Activated naive CD4-positive, alpha-beta T cell (primary cell): ENCODE measurements around the gene NFIC.
"Not testable (repeated sequence)": the region's sequence is repeated elsewhere in the genome, so short reads cannot be mapped to it uniquely, and the experiment has no call there.

Experiments used
- DNase-seq, 4 experiments: peaks; one replicate each; lab custom pipeline; 2025; lab: John Stamatoyannopoulos, UW

NFIC gene

DNA sequence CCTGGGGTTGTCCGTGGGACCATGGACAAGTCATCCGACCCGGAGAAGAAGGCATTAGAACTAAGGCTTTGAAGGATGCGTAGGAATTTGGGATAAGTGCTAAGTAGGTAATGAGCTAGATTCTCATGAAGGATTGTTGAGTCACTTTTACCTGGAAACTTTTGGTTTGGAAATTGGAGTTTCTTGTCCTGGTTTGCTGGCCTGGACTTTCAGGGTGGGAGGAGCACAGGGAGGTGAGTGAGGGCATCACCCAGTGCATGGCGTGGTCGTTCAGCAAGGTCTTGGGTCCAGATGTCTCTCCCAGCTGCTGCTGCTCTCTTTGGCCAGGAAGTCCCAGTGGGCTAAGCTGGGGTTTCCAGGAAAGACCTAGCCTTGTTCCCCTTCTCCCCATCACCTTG lies 7.6 kb downstream of the NFIC start:
- DNase-seq, result no peak

GRCh38 chr19:3374369-3375112 lies 8.2 kb downstream of the NFIC start:
- DNase-seq, result no peak

DNA sequence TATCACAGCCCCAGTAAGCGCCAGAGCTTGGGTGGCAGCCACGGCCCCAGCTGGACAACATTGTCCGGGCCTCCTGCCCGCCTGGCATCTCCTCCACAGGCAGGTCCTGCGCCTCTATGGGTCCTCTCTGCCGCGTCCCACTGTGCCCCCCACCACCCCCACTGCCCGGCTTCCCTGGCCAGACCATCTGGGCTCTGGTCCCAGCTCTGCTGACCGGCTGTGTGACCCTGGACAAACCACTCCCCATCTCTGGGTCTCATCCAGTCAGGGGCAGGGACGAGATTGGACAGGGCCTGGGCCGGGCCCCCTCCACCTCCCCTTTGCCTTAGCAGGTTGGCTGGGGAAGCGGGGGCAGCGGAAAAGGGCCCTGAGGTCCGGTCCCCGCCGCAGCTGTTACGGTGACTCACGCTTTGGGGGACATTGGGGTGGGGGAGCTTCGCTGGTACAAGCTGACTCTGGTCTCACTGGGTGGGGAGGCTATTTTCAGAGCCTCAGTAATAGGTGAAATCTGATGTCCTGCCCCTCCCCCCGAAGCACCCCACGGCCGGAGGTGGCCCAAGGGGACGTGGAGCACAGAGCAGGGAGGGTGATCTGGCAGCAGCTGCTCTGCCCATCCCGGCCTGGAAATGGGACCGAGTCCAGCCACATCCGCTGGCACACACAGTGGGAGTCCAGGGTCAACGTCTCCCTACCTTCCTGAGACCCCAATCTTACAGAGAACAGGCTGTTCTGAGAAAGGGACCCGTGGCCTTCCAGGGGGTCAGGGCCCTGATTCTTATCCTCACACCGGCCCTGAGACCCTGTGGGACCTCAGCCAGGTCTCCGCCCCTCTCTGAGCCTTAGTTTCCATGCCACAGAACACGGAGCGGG lies 9.1 kb downstream of the NFIC start:
- no peak for DNase-seq

- DNase-seq, result not testable (repeated sequence)
Measured at GRCh38 chr19:3376091-3376455, 9.7 kb downstream of the NFIC start.

DNA sequence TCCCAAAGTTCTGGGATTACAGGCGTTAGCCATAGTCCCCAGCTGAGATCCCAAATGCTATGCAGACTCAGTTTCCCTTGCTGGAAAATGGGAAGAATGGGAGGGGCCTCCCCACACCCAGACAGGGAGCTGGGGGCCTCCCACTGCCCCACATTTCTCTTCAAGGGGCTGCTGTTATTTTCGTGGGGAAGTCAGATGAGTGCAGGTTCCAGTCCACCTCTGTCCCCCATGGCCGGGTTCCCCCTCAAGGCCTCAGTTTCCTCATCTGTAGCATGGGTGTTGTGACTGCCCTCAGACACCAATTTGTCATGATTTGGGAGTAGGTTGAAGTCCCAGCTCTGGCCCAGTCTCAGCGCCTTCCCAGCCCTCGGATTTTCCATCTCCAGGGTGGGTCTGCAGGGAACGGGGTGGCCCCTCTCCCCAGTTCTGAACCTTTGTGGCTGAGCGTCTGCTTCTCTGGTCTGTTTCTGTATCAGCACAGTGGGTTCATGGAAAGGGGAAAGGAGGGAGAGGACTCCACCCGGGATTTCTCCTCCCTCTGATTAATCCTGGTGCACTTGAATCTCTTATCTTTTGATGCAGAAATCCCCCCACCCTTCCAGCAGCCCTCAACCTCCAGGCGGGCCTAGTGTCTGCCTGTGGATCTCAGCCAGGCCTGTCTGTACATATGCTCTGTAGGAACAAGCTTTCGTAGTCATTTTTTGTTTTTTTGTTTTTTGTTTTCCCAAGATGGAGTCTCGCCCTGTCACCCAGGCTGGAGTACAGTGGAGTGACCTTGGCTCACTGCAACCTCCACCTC lies 12.2 kb downstream of the NFIC start:
- DNase-seq, result no peak

DNA sequence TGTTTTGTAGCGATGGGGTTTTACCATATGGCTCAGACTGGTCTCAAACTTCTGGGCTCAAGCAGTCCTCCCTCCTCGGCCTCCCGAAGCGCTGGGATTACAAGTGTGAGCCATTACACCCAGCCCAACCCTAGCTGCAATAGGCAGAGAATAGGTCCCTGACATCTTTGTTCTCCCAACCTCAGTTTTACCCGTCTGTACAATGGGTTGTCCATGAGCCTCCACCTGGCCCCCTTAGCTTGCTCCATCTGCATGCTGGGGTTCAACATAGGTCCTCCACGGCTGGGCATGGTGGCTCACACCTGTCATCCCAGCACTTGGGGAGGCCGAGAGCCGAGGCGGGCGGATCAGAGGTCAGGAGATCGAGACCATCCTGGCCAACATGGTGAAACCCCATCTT lies 14.4 kb downstream of the NFIC start:
- DNase-seq, result no peak

DNA sequence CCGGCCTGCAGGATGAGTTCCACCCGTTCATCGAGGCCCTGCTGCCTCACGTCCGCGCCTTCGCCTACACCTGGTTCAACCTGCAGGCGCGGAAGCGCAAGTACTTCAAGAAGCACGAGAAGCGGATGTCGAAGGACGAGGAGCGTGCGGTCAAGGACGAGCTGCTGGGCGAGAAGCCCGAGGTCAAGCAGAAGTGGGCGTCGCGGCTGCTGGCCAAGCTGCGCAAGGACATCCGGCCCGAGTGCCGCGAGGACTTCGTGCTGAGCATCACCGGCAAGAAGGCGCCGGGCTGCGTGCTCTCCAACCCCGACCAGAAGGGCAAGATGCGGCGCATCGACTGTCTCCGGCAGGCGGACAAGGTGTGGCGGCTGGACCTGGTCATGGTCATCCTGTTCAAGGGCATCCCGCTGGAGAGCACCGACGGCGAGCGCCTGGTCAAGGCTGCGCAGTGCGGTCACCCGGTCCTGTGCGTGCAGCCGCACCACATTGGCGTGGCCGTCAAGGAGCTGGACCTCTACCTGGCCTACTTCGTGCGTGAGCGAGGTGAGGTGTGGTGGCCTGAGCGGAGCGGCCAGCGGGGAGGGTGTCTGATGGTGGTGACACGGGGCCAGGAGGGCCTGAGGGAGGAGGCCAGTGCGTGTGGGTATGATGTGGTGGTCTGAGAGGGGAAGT lies 15.5 kb downstream of the NFIC start:
- no peak for DNase-seq

GRCh38 chr19:3382460-3383100 lies 16.2 kb downstream of the NFIC start:
- no peak for DNase-seq

DNA sequence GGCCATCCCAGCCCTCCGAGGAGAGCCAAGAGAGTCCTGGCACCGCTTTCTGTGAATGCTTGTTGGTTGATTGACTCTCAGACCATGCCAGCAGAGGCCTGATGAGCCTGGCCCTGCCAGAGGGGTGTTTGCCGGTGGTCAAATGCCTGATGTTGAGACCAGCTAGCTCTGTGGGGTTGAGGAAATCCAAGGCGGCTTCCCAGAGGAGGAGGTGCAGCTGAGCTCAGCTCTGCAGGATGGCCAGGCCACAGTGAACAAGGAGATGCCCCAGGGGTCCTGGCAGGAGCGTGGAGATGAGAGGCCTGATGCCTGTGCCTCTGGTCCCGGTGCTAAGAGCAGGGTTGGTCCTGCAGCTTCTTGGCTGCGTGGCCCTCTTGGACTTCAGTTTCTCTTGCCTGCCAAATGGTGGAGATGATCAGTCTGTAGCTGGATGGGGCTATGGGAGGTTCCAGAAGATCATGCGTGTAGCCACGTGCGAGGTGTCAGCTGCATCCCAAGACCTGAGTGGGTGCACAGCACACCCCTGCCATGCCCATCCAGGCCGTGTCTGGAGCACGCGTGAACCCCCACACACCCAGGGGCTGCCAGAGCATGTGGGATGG lies 16.8 kb downstream of the NFIC start:
- DNase-seq, result no peak

GRCh38 chr19:3386447-3387234 lies 20.3 kb downstream of the NFIC start:
- DNase-seq, result no peak

- no peak for DNase-seq
Measured at GRCh38 chr19:3387645-3388589, 21.5 kb downstream of the NFIC start.

- DNase-seq, result no peak
Measured at GRCh38 chr19:3389446-3389778, 23.0 kb downstream of the NFIC start.

DNA sequence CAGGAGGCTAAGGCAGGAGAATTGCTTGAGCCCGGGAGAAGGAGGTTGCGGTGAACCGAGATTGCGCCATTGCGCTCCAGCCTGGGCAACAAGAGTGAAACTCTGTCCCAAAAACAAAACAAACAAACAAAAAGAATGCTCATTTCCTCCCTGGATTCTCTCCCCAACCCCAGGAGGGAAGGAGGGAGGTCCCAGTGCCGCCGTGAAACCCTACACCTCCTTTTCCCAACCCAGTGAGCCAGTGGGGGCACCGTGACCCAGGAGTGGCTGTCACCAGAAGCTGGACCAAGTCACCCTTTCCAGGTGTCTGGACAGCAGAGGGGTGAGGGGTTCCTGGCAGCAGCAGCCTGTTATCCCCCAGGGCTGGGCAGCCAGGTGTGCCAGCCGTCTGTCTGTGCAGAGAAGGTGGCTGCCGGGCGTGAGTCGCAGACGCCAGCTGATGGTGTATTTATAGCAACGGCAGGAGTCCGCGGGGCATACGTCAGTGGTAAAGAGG lies 23.5 kb downstream of the NFIC start:
- no peak for DNase-seq

DNA sequence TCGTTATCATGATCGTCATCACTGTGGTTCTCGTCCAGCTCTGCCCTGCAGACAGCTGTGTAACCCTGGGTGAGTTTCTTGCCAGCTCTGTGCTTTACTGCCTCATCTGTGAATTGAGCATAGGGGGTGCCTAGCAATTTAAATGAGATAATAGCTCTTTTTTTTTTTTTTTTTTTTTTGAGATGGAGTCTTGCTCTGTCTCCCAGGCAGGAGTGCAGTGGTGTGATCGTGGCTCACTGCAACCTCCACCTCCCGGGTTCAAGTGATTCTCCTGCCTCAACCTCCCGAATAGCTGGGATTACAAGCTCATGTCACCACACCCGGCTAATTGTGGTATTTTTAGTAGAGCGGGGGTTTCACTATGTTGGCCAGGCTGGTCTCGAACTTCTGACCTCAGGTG lies 25.5 kb downstream of the NFIC start:
- DNase-seq, result not testable (repeated sequence)

- DNase-seq, result no peak
Measured at GRCh38 chr19:3392480-3392879, 26.1 kb downstream of the NFIC start.

DNA sequence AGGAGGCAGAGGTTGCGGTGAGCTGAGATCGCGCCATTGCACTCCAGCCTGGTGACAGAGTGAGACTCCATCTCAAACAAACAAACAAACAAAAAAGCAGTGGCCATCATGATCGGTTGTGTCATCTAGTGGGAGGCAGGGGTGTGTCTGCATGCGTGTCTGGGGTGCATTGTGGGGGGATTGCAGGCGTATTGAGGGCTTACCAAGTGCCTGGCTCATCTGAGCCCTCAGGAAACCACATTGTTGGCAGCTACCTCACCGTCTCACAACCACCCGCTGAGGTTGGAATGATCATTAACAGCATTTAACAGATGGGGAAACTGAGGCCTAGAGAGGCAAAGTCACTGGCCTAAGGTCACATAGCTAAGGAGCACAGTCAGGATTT lies 30.5 kb downstream of the NFIC start:
- DNase-seq, result no peak

DNA sequence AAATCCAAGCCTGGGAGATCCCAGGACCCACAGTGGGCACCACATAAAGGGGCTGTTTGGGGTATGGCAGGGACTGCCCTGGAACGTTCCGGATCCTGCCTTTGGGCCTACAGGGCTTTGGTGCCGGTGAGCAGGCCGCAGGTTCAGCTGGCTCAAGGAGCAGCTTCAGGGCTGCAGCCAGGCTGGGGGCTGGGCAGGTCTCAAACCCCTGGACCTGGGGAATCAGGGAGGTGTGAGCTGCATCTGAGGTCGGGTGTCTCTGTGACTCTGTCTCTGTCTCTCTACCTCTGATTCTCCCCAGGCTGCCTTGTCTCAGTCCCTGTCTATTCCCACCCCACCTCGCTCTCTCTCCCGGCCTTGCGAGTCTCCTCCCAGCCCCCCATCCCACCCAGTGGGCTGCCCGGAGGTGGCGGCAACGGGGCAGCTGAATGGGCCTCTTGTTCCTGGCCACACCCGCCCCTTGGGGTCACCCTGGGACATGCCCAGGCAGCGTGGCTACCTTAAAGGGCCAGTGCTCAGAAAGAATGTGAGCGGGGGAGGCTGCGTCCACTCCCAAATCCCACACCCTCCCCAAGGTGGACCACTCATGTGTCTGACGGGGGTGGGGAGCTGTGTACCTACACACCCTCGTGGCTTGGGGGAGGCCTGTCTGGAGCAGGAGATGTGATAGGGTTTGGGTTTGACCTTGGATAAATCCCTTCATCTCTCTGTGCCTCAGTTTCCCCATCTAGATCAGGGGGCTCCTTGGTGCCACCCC lies 31.1 kb downstream of the NFIC start:
- no peak for DNase-seq

GRCh38 chr19:3398114-3398899 lies 31.9 kb downstream of the NFIC start:
- DNase-seq, result no peak
